Activated CD4-positive, alpha-beta T cell treated with anti-CD3 and anti-CD28 coated beads, Interleukin-2, amount 50 U/mL, for 1 hour (primary cell): ENCODE data around the gene ZBTB16.

Source experiments
- DNase-seq: peaks from one replicate; pipeline ENCODE4 v3.0.0-alpha.2; 2020

Gene ZBTB16

GRCh38 chr11:114068327-114068726, 8.8 kb downstream of the ZBTB16 start:
- DNase-seq = no peak

GRCh38 chr11:114070464-114071139, 11.1 kb downstream of the ZBTB16 start:
- no peak for DNase-seq

GRCh38 chr11:114073007-114073827, 13.7 kb downstream of the ZBTB16 start:
- no peak for DNase-seq

GRCh38 chr11:114073828-114074381, 14.4 kb downstream of the ZBTB16 start:
- no peak for DNase-seq

- DNase-seq = no peak
Measured at GRCh38 chr11:114074546-114075343, 15.2 kb downstream of the ZBTB16 start.

DNA sequence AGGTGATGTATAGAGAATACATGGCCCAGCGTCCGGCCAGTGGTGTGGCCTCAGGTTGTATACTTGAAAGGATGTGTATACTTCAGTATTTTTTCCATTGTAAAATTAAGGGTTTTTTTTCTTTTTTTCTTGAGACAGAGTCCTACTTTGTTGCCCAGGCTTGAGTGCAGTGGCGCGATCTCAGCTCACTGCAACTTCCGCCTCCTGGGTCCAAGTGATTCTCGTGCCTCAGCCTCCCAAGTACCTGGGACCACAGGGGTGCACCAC, 15.8 kb downstream of the ZBTB16 start:
- no peak for DNase-seq

DNA sequence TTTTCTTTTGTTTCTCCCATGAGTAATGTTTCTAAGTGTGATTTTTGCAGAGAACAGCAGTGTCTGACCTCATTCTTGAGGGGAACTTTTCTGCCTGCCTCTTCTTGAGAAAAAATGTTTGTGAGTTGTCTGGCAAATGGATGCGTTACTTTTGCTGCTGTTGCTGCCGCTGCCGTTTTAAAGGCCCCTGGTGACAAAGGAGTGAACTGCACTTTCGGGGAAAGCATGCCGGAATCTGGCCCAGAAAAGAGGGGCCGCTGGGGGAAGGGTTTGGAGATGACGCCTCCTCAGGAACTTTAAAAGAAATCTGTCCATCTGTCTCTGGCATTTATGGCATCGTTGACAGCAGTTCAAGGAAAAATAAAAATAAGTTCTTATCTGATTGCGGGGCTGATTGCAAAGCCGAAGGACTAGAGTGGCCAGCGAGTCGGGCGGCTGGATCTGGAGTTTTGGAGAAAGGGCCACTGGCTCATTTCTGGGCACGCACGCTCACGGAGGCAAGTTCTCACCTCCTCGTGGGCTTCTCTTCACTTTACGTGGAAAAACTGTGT, 16.5 kb downstream of the ZBTB16 start:
- DNase-seq = peak; percentile 35

GRCh38 chr11:114076921-114077331, 17.4 kb downstream of the ZBTB16 start:
- no peak for DNase-seq

GRCh38 chr11:114077482-114078305, 18.2 kb downstream of the ZBTB16 start:
- peak; percentile 29 for DNase-seq

DNA sequence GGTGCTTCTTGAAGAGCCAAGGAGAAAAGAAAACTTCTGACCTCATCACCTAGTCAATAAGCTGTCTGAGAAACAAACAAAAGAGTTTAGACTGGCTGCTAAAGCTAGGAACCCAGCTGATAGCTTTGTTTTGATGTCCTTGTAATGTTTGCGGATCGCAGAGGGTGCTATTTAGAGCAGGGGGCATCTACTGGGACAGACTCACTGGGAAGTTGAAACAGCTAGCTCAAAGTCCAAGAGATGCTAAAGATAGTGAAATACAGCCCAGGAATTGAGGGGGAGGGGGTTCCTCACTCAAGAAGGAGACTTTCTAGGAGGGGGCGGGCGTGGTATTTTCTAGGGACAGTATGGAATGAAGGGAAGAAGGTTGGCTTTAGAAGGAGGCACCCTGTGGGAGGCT, 18.9 kb downstream of the ZBTB16 start:
- DNase-seq = no peak

DNA sequence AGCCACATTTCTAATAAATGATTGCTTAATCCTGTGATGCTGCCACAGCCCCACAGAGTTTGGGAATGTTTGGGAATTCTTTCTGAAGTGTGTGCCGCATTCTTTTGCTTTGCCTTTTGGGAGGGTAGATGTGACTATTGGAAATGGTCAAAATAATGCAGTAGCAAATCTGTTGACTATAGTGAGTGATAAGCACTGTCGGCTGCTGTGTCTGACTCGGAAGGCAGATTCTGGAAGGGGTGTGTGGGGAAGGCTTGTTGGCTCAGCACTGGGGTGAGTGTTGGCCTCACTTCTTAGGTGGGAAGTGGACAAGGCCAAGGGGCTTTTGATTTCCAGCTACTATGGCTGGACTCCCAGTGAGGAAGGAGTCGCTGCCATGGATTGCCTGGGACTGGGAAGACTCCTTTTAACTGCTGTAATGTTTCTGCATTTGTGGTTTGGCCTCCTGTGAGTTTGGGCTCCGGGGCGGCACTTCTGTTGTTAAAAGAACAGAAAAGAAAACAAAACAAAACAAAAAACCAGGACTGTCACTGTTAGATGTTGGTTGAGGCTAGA, 20.1 kb downstream of the ZBTB16 start:
- DNase-seq = no peak

DNA sequence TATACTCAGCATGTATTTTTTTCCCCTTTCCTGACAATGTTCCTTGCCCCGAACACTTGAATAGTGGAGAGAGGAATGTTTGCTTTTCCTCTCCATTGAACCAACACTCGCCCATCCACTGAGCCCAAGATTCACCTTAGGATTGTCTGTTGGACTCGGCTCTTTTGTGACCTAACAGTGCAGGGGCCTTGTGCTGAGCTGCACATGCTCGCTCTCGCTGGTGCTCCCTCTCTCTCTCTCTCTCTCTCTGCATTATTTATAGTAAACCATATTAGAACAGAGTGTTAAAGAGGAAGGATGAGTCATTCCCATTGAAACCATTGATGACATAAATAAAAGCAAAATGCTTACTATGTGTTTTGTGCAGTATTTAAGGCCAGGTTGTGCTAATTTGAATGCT, 20.7 kb downstream of the ZBTB16 start:
- DNase-seq = no peak

GRCh38 chr11:114080769-114081168, 21.3 kb downstream of the ZBTB16 start:
- DNase-seq = no peak

DNA sequence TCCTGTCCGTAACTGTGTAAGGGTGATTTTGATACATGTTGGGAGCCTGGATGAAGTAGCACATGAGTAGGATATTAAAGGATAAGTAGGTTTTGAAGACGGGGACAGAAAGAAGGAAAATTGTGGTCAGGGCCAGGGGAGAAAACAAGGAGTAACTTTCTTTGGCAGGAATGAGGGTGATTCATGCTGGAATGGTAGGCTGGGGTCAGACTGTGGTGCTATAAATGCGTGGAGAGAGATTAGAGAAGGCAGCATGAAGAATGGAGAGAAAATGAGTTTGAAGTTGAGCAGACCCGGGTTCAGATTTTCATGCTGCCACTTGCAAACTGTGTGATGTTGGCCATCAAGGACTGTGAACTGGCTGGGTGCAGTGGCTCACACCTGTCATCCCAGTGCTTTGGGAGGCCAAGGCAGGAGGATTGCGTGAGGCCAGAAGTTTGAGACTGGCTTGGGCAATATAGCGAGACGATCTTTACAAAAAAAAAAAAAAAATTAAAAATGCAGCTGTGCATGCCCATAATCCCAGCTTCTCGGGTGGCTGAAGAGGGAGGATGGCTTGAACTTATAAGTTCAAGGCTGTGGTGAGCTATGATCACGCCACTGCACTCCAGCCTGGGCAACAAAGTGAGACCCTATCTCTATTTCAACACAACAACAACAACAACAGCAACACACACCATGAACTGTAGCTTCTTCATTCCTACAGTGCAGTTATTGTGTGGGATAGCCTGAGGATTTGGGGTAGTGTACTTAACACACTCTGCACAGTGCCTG, 22.3 kb downstream of the ZBTB16 start:
- no peak for DNase-seq

GRCh38 chr11:114082415-114082748, 22.9 kb downstream of the ZBTB16 start:
- DNase-seq = no peak

DNA sequence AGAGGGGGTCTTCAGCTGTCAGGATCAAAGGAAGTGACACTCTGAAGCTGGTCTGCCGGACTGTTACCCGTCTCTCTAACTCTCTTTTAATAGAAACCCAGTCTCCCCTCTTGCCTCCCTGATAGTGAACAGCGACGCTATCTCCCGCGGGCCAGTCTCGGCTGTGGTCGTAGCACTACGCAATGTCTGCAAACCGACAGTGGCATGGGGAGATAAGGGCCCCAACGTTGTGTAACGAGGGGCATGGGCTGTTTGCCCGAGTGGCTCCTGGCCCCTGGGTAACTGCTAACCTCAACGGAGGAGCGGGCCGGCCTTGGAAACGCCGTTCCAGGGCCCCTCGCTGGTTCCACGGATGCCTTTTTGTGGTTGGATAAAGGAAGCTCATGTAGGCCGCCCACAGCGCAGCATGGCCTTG, 23.3 kb downstream of the ZBTB16 start:
- no peak for DNase-seq

GRCh38 chr11:114083391-114084252, 24.1 kb downstream of the ZBTB16 start:
- DNase-seq = no peak

- DNase-seq = no peak
Measured at GRCh38 chr11:114084414-114084813, 24.9 kb downstream of the ZBTB16 start.

GRCh38 chr11:114085965-114086793, 26.7 kb downstream of the ZBTB16 start:
- DNase-seq = no peak
